WTC11 (cell line): ENCODE data around the gene SLC22A9. TPM values are rescaled to one million over a fixed set of nuclear protein-coding genes. Genes with fewer than 3 reads are reported as not detected.
A peak's percentile ranks its signal among the peaks of the same experiment; 100 is the strongest.

Experiments
- ATAC-seq: fragments of 200-7000 bp; cut with Tn5 transposase; 2 replicates; pipeline ENCODE4 v1.10.0; 2021; ENCODE audit warnings: mild to moderate bottlenecking, moderate library complexity
- CTCF ChIA-PET: fragments of 300-600 bp; sonication (Branson Sonifier 250); formaldehyde crosslinking; loops from one replicate; lab custom pipeline; 2021; ENCODE audit warnings: antibody characterized with exemption; lab: Charles Lee
- POLR2A ChIA-PET: fragments of 350-600 bp; sonication (Branson Sonifier 250); formaldehyde crosslinking; loops from one replicate; lab custom pipeline; 2021; ENCODE audit warnings: antibody characterized with exemption; lab: Charles Lee
- DNase-seq: peaks from one replicate; pipeline ENCODE4 v3.0.0; 2021; ENCODE audit warnings: low spot score
- H3K27ac Mint-ChIP-seq: 2 replicates; pipeline ENCODE4 v1.8.0; 2021; ENCODE audit warnings: mixed read lengths
- H3K27me3 Mint-ChIP-seq: 2 replicates; pipeline ENCODE4 v1.8.0; 2021; ENCODE audit warnings: low read depth, mild to moderate bottlenecking, moderate library complexity, mixed read lengths
- H3K36me3 Mint-ChIP-seq: 2 replicates; pipeline ENCODE4 v1.8.0; 2021; ENCODE audit warnings: mixed read lengths
- H3K4me1 Mint-ChIP-seq: 2 replicates; pipeline ENCODE4 v1.8.0; 2022; ENCODE audit warnings: mixed read lengths
- H3K4me3 Mint-ChIP-seq: 2 replicates; pipeline ENCODE4 v1.8.0; 2021; ENCODE audit warnings: mild to moderate bottlenecking, moderate library complexity, mixed read lengths
- H3K9me3 Mint-ChIP-seq: 2 replicates; pipeline ENCODE4 v1.8.0; 2021; ENCODE audit warnings: mixed read lengths
- AFF4 ChIP-seq: sonication (generic); formaldehyde crosslinking; IDR thresholded peaks from 2 replicates; pipeline ENCODE4 v1.8.1; 2023; ENCODE audit warnings: mild to moderate bottlenecking, missing genetic modification reagents, borderline replicate concordance
- E2F1 ChIP-seq: sonication (generic); formaldehyde crosslinking; IDR thresholded peaks from 2 replicates; pipeline ENCODE4 v1.8.0; 2022; ENCODE audit warnings: mild to moderate bottlenecking, missing genetic modification reagents
- E2F4 ChIP-seq: sonication (generic); formaldehyde crosslinking; IDR thresholded peaks from 2 replicates; pipeline ENCODE4 v1.8.1; 2022; ENCODE audit warnings: low read depth, mild to moderate bottlenecking, moderate library complexity, missing genetic modification reagents, borderline replicate concordance
- FOXK1 ChIP-seq: sonication (generic); formaldehyde crosslinking; IDR thresholded peaks from 2 replicates; pipeline ENCODE4 v1.8.0; 2022; ENCODE audit warnings: mild to moderate bottlenecking, moderate library complexity, missing genetic modification reagents
- GABPB1 ChIP-seq: sonication (generic); formaldehyde crosslinking; IDR thresholded peaks from 2 replicates; pipeline ENCODE4 v1.8.1; 2023; ENCODE audit warnings: mild to moderate bottlenecking, missing genetic modification reagents
- MYBL2 ChIP-seq: sonication (generic); formaldehyde crosslinking; IDR thresholded peaks from 2 replicates; pipeline ENCODE4 v1.8.1; 2023; ENCODE audit warnings: mild to moderate bottlenecking, moderate library complexity, missing genetic modification reagents
- PRDM15 ChIP-seq: sonication (generic); formaldehyde crosslinking; IDR thresholded peaks from 2 replicates; pipeline ENCODE4 v1.8.0; 2022; ENCODE audit warnings: missing genetic modification reagents
- RORB ChIP-seq: fragments of 250-450 bp; sonication (Bioruptor Pico); IDR thresholded peaks from 2 replicates; pipeline ENCODE4 v1.9.0; 2021; ENCODE audit warnings: mild to moderate bottlenecking
- STAT6 ChIP-seq: sonication (generic); formaldehyde crosslinking; conservative IDR thresholded peaks from 2 replicates; pipeline ENCODE4 v1.8.1; 2023; ENCODE audit warnings: mild to moderate bottlenecking, low read depth, missing genetic modification reagents, moderate library complexity
- ZBTB21 ChIP-seq: sonication (generic); formaldehyde crosslinking; IDR thresholded peaks from 2 replicates; pipeline ENCODE4 v1.8.1; 2023; ENCODE audit warnings: mild to moderate bottlenecking, missing genetic modification reagents, borderline replicate concordance
- ZNF121 ChIP-seq: sonication (generic); formaldehyde crosslinking; IDR thresholded peaks from 2 replicates; pipeline ENCODE4 v1.8.0; 2023; ENCODE audit warnings: missing genetic modification reagents
- ZNF396 ChIP-seq: fragments of 250-450 bp; sonication (Bioruptor Pico); IDR thresholded peaks from 2 replicates; pipeline ENCODE4 v1.8.0; 2021; ENCODE audit warnings: mild to moderate bottlenecking, moderate library complexity, borderline replicate concordance
- total RNA-seq: library from RNA; stranded (reverse); gene quantifications from 3 replicates; pipeline ENCODE4 v1.2.3, GENCODE V29; 2021

SLC22A9 gene
- total RNA-seq, 1 experiment from 2014 or later, result not detected

- TF ChIP-seq STAT6 (CRISPR knock-in tag) (no peak), FOXK1 (CRISPR knock-in tag) (no peak), ZNF121 (CRISPR knock-in tag) (no peak), E2F4 (no peak), ZBTB21 (CRISPR knock-in tag) (no peak)
Measured at GRCh38 chr11:63352144-63352543, 17.4 kb upstream of the SLC22A9 start (continued).

- peaks cover 4% of the 10 kb centered on the region; the same call in 1 of the 2 replicates for H3K36me3 Mint-ChIP-seq
- ATAC-seq (no peak), DNase-seq (no peak)
- peaks cover 56% of the 10 kb centered on the region for H3K27me3 Mint-ChIP-seq
- peaks cover 33% of the 10 kb centered on the region for H3K9me3 Mint-ChIP-seq
- no peak overlapping the region for H3K27ac Mint-ChIP-seq
- ChIA-PET CTCF (no interaction called here), POLR2A (no interaction called here)
- H3K4me3 Mint-ChIP-seq, result no peak overlapping the region
- TF ChIP-seq GABPB1 (CRISPR knock-in tag), result peak; percentile 57; the same call in 1 of the 2 replicates
- TF ChIP-seq PRDM15, result no peak
- no peak for TF ChIP-seq ZNF396 (CRISPR knock-in tag)
- no peaks in the 10 kb centered on the region for H3K4me1 Mint-ChIP-seq
Measured at GRCh38 chr11:63362196-63362793, 7.3 kb upstream of the SLC22A9 start.

GRCh38 chr11:63369971-63370588, 495 bp downstream of the SLC22A9 start:
- DNase-seq (no peak), ATAC-seq (no peak)
- no peak overlapping the region for H3K4me3 Mint-ChIP-seq
- ChIA-PET CTCF (no interaction called here), POLR2A (no interaction called here)
- no peak overlapping the region for H3K27ac Mint-ChIP-seq
- TF ChIP-seq RORB (no peak), E2F1 (CRISPR knock-in tag) (no peak), AFF4 (CRISPR knock-in tag) (no peak), MYBL2 (CRISPR knock-in tag) (no peak)
- peaks cover 3% of the 10 kb centered on the region; the same call in 1 of the 2 replicates for H3K36me3 Mint-ChIP-seq
- H3K9me3 Mint-ChIP-seq, result peaks cover 7% of the 10 kb centered on the region
- no peaks in the 10 kb centered on the region for H3K4me1 Mint-ChIP-seq
- peaks cover 16% of the 10 kb centered on the region for H3K27me3 Mint-ChIP-seq
